NCI-H748 treated with DMSO at 0.1 percent for 48 hours (cell line): ENCODE data around the gene GRPEL1.
"Not testable (repeated sequence)": the region's sequence is repeated elsewhere in the genome, so short reads cannot be mapped to it uniquely, and the experiment has no call there.

Experiments
- DNase-seq: peaks from one replicate; lab custom pipeline; 2025; lab: John Stamatoyannopoulos, UW

GRPEL1 gene

DNA sequence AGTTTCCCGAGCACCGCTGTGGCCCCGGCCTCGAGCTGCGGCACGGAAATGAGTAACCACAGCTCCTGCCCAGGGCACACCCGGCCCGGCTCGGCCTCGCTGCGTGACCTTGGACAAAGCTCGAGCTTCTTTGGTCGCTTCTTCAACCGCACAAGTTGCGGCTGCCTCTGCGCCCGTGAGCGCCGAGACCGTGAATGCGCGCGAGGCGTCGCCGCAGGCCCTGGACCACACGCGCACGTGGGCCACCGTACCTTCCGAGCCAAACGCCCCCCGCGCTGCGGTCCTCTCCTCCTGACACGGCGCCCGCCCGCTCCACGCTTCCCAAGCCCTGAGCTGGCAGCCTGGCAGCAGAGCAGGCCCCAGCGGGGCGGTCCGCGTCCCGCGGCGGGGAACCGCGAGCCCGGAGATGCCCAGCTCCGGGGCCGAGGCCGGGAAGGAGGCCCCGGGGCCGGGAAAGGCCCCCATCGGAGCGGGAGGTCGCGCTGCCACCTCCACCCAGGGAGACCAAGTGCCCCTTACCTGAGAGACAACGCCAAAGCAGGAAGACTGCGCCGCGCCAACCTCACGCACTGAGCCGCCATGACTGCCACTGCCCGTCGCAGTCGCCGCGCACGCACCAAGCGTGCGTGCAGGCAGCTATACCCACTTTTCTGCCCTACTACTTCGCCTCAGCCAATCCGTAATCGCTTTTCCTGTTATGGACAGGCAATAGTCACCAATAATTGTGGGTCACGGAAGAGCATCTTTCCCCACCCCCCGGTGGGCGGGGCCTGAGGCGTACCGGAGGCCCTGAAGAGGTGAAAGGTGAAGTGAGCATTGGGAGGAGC lies at the start of gene GRPEL1:
Gene GRPEL1 (minus strand): TSS at position 613 of the 827 bp plus-strand sequence. CDS start 32 bp downstream, at position 581.
- DNase-seq: peak; percentile 93

DNA sequence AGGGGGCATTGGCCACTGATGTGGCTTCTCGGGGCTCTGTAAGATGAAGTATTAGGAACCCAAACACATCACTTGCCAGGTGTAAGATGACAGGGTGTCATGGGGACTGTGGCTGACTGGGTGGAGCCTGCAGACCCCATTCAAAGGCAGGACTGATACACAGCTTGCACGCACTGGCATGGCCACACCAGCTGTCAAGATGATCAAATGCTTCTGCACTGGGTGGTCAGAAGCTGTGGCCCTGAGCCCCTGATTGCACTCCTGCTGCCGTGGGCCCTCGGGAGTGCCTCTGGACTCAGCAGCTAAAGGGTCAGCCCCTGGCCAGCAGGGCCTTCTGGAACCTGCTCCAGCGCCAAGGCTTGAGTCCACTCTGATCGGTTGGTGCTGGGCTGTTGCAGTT lies 48.8 kb upstream of the GRPEL1 start:
- DNase-seq: no peak

DNA sequence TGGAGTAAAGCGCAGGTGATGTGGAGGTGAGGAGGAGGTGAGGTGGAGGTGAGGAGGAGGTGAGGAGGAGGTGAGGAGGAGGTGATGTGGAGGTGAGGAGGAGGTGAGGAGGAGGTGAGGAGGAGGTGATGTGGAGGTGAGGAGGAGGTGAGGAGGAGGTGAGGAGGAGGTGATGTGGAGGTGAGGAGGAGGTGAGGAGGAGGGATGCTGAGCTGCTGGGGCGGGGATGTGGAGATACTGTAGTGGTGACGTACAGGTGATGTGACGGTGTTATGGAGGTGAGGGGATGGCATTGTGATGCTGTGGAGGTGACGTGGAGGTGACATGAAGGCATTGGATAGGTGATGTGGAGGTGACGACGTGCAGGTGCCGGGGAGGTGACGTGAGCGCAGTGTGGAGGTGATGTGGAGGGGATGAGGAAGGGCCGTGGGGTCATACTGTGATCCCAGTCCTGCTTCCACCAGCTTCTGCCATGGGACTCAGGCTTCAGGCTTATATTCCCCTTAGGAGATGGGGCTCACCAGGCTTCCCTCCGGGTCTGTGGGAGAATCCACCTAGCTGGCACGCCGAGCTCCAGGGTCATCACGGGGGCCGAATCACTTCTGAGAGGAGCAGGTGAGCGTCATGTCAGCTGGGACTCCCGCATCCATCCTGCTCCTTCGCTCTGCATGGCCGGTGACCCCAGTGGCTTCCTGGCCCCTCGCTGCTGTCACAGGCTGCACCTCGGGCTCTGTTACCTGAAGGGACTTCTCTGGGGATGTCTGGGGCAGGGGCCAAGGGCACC lies 47.9 kb upstream of the GRPEL1 start:
- DNase-seq: no peak

DNA sequence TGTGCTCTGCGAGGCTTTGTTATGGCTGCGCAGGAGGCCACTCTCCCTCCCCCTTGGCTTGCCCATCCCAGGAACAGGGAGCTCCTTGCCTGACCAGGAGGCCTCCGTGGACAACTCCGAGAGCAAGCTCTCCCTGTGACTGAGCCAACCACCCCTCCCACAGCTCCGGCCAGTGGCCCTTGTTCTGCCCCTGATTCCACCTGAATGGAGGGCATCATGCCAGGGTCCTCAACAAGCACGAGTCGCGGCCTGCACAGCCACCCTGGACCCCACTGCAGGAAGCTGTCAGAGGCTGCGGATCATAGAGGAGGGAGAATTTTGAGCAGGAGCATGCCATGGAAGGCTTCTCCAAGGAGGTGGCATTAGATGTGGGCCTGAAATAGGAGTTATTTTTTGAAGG lies 44.8 kb upstream of the GRPEL1 start:
- DNase-seq: no peak

DNA sequence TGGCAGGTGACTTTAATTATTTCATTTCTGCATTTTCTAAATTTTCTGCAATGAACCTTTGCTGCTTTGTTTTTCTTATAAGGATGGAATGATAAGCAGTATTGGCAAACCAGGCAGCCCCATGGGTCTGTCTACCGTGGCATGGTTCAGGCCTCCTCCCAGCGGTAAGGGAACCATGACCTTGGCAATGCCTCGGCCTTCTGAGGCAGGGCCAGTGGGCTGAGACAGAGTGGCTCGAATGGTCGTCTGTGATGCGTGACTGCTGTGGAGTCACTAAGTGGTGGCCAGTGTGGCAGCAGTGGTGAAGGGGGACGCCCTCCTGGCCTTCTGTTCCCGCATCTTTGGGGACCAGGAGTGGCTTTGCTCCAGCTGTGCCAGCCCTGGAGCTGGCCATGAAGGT lies 43.6 kb upstream of the GRPEL1 start:
- no peak for DNase-seq

DNA sequence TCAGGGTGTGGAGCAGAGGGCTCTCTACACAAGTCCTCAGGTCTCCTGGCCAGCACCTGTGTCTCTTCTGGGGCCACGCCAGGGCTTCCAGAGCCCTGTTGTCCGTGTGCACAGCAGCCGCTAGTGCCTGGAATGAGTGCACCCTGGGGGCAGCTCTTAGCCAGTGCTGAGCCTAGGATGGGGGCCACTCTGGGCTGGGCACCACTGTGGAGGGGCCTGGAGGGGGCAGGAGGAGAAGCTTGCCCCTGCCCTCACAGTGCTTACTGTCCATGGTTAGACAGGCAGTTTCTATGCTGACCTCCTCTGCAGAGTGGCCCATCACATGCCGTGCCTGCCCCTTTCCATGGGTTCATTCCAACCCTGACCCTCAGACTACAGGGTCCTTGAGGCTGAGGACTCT lies 42.7 kb upstream of the GRPEL1 start:
- DNase-seq: no peak

DNA sequence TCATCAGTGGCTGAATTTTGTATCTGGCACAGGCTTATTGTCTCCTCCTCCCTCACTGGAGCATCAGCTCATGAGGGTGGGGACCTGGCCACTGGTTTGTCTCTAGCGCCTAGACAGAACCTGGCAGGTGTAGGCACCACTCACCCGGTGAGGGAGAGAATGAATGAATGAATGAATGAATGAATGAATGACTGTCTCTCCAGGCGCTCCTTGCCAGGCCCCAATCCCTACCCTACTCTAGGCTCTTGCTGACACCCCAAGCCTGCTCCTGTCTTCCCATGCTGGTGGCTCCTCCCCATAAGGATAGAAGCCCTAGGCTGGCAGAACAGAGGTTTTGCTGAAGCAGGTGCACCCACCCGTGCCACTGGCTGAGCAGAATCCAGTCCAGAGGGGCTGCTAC lies 41.3 kb upstream of the GRPEL1 start:
- DNase-seq: no peak

DNA sequence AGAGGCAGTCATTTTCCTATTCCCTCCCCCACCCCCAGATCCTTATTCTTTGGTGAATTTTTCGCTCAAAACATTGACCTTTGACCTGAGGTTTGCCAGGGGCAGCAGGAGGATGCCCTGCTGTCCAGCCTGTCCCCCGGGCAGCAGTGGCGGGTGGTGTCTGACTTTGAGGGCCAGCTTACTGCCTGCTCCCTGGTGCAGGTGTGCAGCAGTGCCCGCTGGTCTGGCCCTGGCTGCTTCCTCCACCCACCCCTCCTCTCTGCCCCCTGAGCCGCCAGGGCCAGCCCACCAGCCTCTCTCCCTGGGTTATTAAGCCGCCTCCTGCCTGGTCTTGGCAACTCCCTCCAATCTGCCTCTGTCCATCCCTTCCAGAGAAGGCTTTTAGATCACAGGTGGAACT lies 40.8 kb upstream of the GRPEL1 start:
- no peak for DNase-seq

DNA sequence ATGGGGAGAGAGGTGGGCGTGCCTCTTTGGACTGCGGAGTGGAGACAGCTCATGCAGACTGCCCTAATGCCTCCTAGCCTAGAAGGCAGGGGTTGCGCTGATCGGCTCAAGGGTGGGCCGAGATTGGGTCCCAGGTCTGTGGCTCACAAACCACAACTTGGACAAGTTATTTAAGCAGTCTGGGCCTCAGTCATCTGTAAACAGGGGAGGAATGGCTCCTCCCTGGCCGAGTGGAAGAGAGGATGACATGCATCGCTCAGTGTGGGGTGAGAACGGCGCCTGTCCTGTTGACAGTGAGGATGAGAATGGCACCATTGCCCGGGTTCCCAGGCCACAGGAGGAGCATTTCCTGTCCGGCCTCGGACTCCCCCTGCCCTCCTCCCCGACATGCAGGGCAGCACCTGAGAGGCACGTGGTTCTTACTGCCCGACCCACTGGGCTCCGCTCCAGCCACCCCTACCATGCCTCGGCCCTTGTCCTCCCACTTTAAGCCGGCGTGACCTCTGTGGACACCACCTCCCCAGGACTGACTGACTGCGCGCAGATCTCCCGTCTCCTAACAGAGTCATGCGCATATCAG lies 40.3 kb upstream of the GRPEL1 start:
- DNase-seq: no peak

DNA sequence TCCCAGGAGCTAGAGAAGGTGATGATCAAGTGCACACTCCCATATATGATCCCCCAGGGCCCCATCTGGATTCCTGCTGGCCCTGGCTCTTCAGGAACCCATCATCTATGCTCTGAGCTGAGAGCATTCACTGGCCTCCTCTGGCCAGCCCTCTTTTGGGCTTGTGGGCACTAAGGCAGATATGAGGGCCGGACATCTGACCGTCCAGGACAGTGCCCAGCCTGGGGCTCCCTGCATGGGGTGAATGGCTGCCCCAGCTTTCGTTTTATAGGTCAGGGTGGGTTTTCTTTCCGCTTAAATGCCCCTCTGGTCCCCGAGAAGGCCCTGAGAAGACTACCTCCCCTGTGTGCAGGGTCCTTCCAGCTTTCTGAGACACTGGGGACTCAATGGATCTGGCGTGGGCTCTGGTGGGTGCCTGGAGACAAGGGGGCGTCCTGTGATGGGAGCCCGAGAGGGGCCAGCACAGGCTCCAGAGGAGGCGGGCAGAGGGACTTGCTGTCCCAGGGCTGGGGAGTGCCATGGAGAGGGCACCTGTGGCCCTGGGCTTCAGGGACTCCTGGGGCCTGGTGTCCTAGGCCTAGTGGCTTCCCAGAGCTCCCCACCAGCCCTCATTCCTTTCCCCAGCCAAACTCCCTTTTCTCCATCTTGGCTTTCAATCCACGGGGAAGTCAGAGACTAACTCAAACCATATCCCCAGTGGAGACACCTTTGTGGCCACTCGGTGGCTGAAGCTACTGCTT lies 39.5 kb upstream of the GRPEL1 start:
- no peak for DNase-seq

DNA sequence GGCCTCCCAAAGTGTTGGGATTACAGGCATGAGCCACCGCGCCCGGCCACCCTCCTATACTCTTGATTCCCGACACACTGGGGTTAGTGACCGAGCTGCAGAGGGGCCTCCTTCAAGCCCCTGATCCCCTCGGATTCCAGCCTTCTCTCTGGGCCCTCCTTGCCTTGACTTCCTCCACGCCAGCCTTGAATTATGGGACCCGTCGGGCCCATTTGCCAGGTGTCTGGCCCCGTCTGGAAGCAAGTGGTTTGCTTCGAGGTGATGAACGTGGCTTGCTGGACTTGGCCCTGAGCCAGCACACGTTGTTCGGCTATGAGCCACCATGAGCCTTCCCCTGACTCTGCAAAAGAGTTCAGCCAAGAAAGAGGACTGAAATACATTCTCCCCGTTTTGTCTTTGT lies 37.4 kb upstream of the GRPEL1 start:
- no peak for DNase-seq

DNA sequence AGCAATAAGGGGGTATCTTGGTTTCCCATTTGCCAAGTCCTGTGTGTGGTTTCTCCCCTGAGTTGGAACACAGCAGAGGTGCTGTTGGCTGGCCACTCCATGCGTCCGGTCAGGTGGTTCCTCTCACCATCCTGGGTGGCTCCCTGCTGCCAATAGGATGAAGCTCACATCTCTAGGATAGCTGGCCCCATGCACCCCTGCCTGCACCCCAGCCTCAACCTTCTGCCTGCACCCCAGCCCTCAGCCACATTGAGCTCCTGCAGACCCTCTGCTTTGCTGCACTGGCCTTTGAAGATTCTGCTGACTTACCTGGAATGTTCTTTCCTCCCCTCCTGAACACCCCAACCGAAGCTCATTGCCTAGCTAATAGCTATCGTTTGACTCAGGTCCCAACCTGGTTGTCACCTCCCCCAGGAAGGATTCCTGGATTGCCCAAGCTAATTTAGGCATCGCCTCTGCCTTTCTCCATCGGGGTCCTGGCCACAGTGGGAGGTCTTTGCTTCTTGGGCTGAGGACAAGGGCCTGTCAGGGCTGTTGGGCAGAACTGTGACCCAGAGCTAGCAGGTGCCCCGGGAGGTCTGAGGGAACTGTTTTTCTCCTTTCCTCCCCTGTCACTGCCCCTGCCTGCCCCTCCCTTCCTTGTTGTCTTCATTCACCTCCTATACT lies 36.6 kb upstream of the GRPEL1 start:
- no peak for DNase-seq

DNA sequence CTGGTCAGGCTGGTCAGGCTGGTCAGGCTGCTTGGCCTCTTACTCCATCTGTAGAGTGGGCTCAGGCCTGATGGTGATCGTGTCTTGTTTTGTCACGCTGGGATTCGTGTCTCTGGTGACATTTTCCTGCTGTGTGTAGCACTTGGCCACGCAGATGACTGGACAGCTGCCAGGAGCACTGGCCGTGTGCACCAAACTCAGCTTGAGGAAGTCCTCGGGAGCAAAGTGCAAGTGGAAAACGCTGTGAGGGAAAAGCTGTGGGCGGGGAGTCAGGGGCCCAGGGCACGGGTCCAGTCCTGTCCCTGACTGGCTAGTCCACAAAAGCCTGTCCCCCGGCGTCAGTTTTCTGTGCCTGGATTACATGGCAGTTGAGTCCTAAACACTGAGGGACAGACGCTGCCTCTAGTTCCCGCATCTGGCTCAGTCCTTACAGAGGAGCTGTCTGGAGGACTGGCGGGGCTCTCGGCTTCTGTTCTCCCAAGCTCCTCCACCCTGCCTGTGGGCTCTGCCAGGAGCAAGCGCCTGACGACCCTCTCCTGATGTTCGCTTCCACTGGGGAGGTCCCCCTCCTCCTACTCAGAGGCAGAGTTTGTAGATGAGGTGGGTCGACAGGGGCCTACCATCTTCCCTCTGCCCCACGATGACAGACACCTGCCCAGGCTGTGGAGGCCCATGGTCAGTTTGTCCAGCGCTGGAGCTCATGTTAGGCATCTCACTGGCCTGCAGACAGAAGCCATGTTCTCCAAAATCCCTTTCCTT lies 35.9 kb upstream of the GRPEL1 start:
- DNase-seq: no peak

DNA sequence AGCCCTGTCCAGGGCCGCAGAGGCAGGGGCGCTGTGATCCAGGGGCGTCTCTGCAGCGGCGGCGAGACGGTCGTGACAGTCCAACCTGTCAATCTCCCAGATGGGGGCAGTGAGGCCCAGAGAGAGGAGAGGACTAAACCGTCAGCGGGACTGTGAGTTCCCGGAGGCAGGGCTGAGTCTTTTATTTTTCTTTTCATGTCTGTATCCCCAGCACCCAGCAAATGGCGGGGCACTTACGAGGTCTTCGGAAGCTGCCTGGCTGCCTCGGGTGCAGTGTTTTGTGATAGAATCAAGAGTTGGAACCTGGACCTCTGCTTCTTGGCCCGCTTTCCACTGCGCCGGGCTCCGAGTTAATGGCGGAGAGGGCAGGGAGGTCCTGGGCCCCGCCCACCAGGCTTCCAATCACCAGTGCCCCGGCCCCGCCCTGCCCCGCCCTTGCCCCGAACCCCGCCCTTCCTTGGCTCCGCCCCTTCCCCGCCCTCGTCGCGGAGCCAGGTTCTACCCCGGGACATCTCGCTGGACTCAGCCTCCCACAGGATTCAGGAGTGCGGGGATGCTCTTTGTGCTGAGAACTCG lies 35.3 kb upstream of the GRPEL1 start:
- DNase-seq: peak; percentile 49

DNA sequence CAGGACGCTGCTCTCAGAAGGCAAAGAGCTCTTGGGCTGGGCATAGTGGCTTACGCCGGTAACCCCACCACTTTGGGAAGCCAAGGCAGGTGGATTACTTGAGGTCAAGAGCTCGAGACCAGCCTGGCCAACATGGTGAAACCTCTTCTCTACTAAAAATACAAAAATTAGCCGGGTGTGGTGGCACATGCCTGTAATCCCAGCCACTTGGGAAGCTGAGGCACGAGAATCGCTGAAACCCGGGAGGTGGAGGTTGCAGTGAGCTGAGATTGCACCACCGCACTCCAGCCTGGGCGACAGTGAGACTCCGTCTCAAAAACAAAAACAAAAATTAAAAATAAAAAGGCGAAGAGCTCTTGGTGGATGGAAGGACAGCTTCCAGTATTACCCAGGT lies 34.6 kb upstream of the GRPEL1 start:
- DNase-seq: not testable (repeated sequence)

DNA sequence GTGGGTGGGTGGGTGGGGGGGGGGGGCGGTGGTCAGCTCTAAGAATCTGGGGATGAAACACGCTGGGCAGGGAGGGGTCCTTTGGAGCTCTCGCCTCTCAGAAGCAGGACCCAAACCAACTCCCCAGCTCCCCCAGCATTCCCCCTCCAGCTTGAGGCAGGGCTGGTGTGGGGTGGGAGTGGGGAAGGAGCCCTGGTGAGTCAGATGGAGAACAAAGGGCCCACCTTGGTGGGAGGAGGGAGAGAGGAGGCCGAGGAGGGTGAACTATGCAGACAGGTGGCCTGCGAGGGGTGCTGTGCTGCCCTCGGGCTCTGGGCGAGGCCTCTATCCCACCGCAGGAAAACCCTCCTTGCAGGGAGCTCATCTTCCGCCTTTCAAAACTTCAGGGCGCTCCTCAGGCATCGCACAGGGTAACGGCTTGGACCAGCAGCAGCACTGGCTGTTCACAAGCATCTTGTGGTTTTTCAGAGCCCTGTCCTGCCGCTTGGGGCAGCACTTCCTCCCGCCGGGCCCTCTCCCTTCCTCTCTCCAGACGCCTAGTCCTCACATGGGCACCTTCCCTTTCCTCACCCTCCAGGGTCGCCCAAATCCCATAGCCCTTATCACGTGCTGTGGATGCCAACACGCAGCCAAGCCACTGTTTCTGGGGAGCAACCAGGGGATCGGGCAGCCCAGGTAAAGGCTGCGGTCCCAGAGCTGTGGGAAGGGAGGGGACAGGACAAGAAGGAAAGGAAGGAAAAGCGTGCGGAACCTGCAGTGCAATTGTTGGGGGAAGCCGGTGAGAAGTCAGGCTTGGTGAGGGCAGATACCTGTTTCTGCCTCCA lies 34.0 kb upstream of the GRPEL1 start:
- DNase-seq: peak; percentile 37

DNA sequence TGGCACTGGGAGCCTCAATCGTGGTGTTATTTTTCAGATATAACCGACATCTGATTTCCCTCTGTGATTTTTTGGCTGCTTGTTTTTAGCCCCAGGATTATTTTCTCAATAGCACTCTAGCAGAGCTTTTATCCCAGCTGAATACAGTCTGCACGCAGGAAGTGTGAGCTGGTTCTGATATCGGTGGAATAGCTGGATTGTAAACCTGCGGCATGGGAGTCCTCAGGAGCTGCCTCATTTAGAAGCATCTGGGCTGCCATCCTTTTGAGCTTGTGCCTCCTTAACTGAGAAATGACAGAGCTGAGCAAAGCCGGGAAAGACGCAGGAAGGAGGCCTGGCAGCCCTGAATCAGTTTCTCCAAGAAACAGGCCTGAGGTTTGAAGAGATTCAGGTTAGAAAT lies 28.4 kb upstream of the GRPEL1 start:
- no peak for DNase-seq

DNA sequence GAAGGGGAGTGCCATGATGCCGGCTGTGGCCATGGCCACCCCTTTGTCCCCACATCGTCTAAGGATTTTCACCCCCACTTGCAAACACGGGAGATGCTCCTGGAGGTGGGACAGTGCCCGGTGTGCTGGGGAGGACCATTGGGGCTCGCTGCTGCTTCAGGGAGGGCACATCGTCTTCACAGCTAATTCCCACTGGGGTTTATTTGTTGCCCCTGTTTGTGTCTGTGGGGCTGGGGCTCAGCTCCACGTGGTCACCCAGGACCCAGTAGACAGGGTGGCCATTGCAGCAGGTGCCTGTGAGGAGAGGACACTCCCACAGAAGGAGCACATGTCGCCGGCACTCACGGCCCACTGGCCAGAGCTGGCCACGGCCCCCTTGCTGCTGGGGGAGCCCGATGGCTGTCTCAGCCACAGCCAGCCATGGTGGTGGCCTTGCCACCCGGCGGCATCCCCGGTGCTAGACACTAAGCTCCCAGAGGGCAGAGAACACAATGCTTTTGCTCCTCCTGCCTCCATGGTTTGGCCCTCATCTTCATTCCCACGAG lies 27.8 kb upstream of the GRPEL1 start:
- no peak for DNase-seq

DNA sequence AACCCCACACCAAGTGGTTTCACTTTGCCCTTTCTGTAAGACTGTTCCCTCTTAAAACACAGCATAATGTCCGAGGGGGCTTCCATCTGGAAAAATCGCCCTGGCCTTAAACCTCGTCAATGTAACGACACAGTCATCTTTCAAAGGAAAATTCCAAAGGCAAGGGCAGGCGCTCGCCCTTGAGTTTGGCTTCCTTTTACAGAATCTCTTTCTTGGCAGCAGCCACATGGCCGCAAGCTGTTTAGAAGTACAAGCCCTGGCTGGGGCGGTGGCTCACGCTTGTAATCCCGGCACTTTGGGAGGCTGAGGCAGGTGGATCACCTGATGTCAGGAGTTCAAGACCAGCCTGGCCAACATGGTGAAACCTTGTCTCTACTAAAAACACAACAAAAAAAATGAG lies 27.1 kb upstream of the GRPEL1 start:
- DNase-seq: no peak
